ENCODE results near the gene TELO2. TPM values are rescaled to one million over a fixed set of nuclear protein-coding genes. Genes with fewer than 3 reads are reported as not detected.

The TELO2 gene
- total and polyA plus RNA-seq, 5 experiments from 2014 or later: 9.8 to 51.5 (median 18.1) TPM

GRCh38 chr16:1506494-1507213 is 13.5 kb downstream of the TELO2 start:
- Mint-ChIP-seq H3K36me3 (peaks cover 0 to 16% (median 4%) of the 10 kb centered on the region in 3 donors), H3K27me3 (no peaks in the 10 kb centered on the region), H3K4me3 (no peak overlapping the region), H3K27ac (peak overlapping the region in 1 of 10 donors; percentile 29), H3K4me1 (peaks cover 0 to 3% (median 0%) of the 10 kb centered on the region in 4 donors), H3K9me3 (no peaks in the 10 kb centered on the region)
- POLR2A ChIA-PET: no interaction called here
- no peak for DNase-seq
- no peak for ATAC-seq

- ATAC-seq (no peak), DNase-seq (no peak)
- peaks cover 0 to 4% (median 0%) of the 10 kb centered on the region in 4 donors for H3K4me1 Mint-ChIP-seq
- no peak overlapping the region for H3K4me3 Mint-ChIP-seq
- H3K36me3 Mint-ChIP-seq: peaks cover 0 to 13% (median 0%) of the 10 kb centered on the region in 3 donors
- POLR2A ChIA-PET: no interaction called here
- H3K27ac Mint-ChIP-seq: no peak overlapping the region
- peaks cover 0 to 4% (median 0%) of the 10 kb centered on the region in 9 donors for H3K9me3 Mint-ChIP-seq
- H3K27me3 Mint-ChIP-seq: no peaks in the 10 kb centered on the region
Observed at GRCh38 chr16:1508494-1509187, 15.5 kb downstream of the TELO2 start.

- DNase-seq (no peak), ATAC-seq (no peak)
- H3K4me1 Mint-ChIP-seq: peaks cover 0 to 4% (median 0%) of the 10 kb centered on the region in 4 donors
- H3K27ac Mint-ChIP-seq: no peak overlapping the region
- H3K9me3 Mint-ChIP-seq: peaks cover 0 to 6% (median 0%) of the 10 kb centered on the region in 9 donors
- POLR2A ChIA-PET: interaction anchor here (1.2 to 2.4 kb wide), 2 partner anchors 16 to 24 kb away, joined by 3 to 7 read pairs; partner anchors contain the start of gene TMEM204
- H3K4me3 Mint-ChIP-seq: no peak overlapping the region
- H3K27me3 Mint-ChIP-seq: no peaks in the 10 kb centered on the region
- peaks cover 0 to 14% (median 3%) of the 10 kb centered on the region in 3 donors for H3K36me3 Mint-ChIP-seq
Observed at GRCh38 chr16:1509307-1510221, 16.4 kb downstream of the TELO2 start.

- peaks cover 0 to 9% (median 3%) of the 10 kb centered on the region in 9 donors for H3K9me3 Mint-ChIP-seq
Observed at GRCh38 chr16:1510272-1510671, 17.1 kb downstream of the TELO2 start.

GRCh38 chr16:1510941-1511351 is 17.8 kb downstream of the TELO2 start:
- peaks cover 0 to 9% (median 3%) of the 10 kb centered on the region in 9 donors for H3K9me3 Mint-ChIP-seq
- no peak overlapping the region for H3K4me3 Mint-ChIP-seq
- DNase-seq (no peak), ATAC-seq (no peak)
- peaks cover 0 to 18% (median 8%) of the 10 kb centered on the region in 3 donors for H3K36me3 Mint-ChIP-seq
- H3K27me3 Mint-ChIP-seq: no peaks in the 10 kb centered on the region
- peaks cover 0 to 4% (median 0%) of the 10 kb centered on the region in 4 donors for H3K4me1 Mint-ChIP-seq
- POLR2A ChIA-PET: interaction anchor here (1.2 to 2.4 kb wide), 2 partner anchors 15 to 23 kb away, joined by 3 to 7 read pairs; partner anchors contain the start of gene TMEM204
- H3K27ac Mint-ChIP-seq: peak overlapping the region in 1 of 10 donors; percentile 61

More at GRCh38 chr16:1510272-1510671, 17.1 kb downstream of the TELO2 start:
- H3K27me3 Mint-ChIP-seq: no peaks in the 10 kb centered on the region
- POLR2A ChIA-PET: interaction anchor here (1.2 to 2.4 kb wide), 2 partner anchors 15 to 23 kb away, joined by 3 to 7 read pairs; partner anchors contain the start of gene TMEM204
- DNase-seq (no peak), ATAC-seq (no peak)
- no peak overlapping the region for H3K27ac Mint-ChIP-seq
- H3K36me3 Mint-ChIP-seq: peaks cover 0 to 18% (median 8%) of the 10 kb centered on the region in 3 donors
- peaks cover 0 to 2% (median 0%) of the 10 kb centered on the region in 4 donors for H3K4me1 Mint-ChIP-seq
- H3K4me3 Mint-ChIP-seq: no peak overlapping the region

GRCh38 chr16:1511662-1512569 is 18.8 kb downstream of the TELO2 start:
- Mint-ChIP-seq H3K4me1 (peaks cover 0 to 4% (median 0%) of the 10 kb centered on the region in 4 donors), H3K27me3 (no peaks in the 10 kb centered on the region), H3K4me3 (no peak overlapping the region), H3K27ac (peak overlapping the region in 1 of 10 donors; percentile 61), H3K9me3 (peaks cover 0 to 9% (median 3%) of the 10 kb centered on the region in 9 donors), H3K36me3 (peaks cover 0 to 20% (median 8%) of the 10 kb centered on the region in 3 donors)
- POLR2A ChIA-PET: interaction anchor here (2.4 kb wide), 1 partner anchor 22 kb away, joined by 7 read pairs; the partner anchor contains the start of gene TMEM204
- ATAC-seq (no peak), DNase-seq (no peak)

- no peaks in the 10 kb centered on the region for H3K27me3 Mint-ChIP-seq
- H3K4me1 Mint-ChIP-seq: peaks cover 0 to 4% (median 0%) of the 10 kb centered on the region in 4 donors
- H3K27ac Mint-ChIP-seq: peak overlapping the region in 1 of 10 donors; percentile 28
- ATAC-seq (no peak), DNase-seq (no peak)
- H3K4me3 Mint-ChIP-seq: no peak overlapping the region
- peaks cover 0 to 9% (median 3%) of the 10 kb centered on the region in 9 donors for H3K9me3 Mint-ChIP-seq
- POLR2A ChIA-PET: interaction anchor here (0.6 to 1.1 kb wide), 2 partner anchors 23 to 53 kb away, joined by 3 read pairs; no protein-coding TSS in a partner anchor
- H3K36me3 Mint-ChIP-seq: peaks cover 0 to 20% (median 8%) of the 10 kb centered on the region in 3 donors
Observed at GRCh38 chr16:1512774-1513173, 19.6 kb downstream of the TELO2 start.

- ATAC-seq: no peak
- Mint-ChIP-seq H3K36me3 (peaks cover 0 to 32% (median 8%) of the 10 kb centered on the region in 3 donors), H3K9me3 (peaks cover 0 to 9% (median 3%) of the 10 kb centered on the region in 9 donors), H3K27me3 (no peaks in the 10 kb centered on the region), H3K4me1 (peaks cover 0 to 4% (median under 1%) of the 10 kb centered on the region in 4 donors), H3K27ac (no peak overlapping the region), H3K4me3 (no peak overlapping the region)
- POLR2A ChIA-PET: interaction anchor here (0.7 to 0.8 kb wide), 2 partner anchors 11 to 12 kb away, joined by 3 to 4 read pairs; no protein-coding TSS in a partner anchor
- DNase-seq: no peak
Observed at GRCh38 chr16:1514507-1514906, 21.3 kb downstream of the TELO2 start.

- POLR2A ChIA-PET: interaction anchor here (0.7 to 1.4 kb wide), 3 partner anchors 17 to 183 kb away, joined by 3 to 7 read pairs (median 3); no protein-coding TSS in a partner anchor
- DNase-seq (no peak), ATAC-seq (no peak)
- Mint-ChIP-seq H3K4me3 (no peak overlapping the region), H3K27me3 (no peaks in the 10 kb centered on the region), H3K36me3 (peaks cover 0 to 41% (median 20%) of the 10 kb centered on the region in 3 donors), H3K9me3 (peaks cover 0 to 9% (median 0%) of the 10 kb centered on the region in 9 donors), H3K4me1 (peaks cover 0 to 2% (median under 1%) of the 10 kb centered on the region in 4 donors), H3K27ac (peak overlapping the region in 1 of 10 donors; percentile 43)
Observed at GRCh38 chr16:1518626-1519135, 25.5 kb downstream of the TELO2 start.

- H3K27ac Mint-ChIP-seq: no peak overlapping the region
- no peak for ATAC-seq
- peaks cover 0 to 42% (median 18%) of the 10 kb centered on the region in 3 donors for H3K36me3 Mint-ChIP-seq
- H3K4me3 Mint-ChIP-seq: no peak overlapping the region
- H3K27me3 Mint-ChIP-seq: no peaks in the 10 kb centered on the region
- H3K4me1 Mint-ChIP-seq: peaks cover 0 to 2% (median under 1%) of the 10 kb centered on the region in 4 donors
- H3K9me3 Mint-ChIP-seq: peaks cover 0 to 3% (median 0%) of the 10 kb centered on the region in 9 donors
- POLR2A ChIA-PET: interaction anchor here (1.0 to 1.4 kb wide), 2 partner anchors 18 to 182 kb away, joined by 3 to 7 read pairs; no protein-coding TSS in a partner anchor
- DNase-seq: no peak
Observed at GRCh38 chr16:1519831-1520230, 26.7 kb downstream of the TELO2 start.

Data from naive thymus-derived CD8-positive, alpha-beta T cell (primary cell).